Activated effector memory CD4-positive, alpha-beta T cell treated with Interleukin-2 at 50 U/mL for 16 hours (primary cell): ENCODE measurements around the gene SLC28A1.
"Not testable (repeated sequence)": the region's sequence is repeated elsewhere in the genome, so short reads cannot be mapped to it uniquely, and the experiment has no call there.

ENCODE experiments used
- DNase-seq: peaks from one replicate; pipeline ENCODE4 v3.0.0-alpha.2; 2020

SLC28A1 gene

GRCh38 chr15:84863565-84864443 lies 20.7 kb upstream of the SLC28A1 start:
- no peak for DNase-seq

- no peak for DNase-seq
These were observed 20.0 kb upstream of the SLC28A1 start for GRCh38 chr15:84864444-84864795.

DNA sequence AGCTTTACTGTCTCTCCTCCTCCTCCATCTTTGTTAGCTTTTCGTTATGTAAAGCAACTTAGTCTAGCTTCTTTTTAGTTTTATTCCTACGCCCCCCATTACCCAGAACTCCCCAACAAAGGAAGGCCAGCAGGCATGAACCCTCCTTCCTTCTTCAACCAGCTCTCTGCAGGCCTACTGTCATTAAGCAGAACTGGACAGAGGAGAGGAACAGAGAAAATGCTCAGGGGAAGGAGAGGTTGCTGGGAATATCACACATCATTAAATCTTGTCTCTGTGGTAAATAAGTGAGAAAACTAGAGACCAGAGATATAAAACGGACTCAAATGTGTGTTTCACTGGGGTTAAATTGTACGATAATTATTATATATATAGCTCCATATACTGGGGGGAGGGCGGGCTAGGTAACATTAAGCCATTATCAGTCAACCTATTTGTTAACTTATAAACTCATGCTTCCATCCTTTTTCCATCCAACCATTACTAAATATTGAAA lies 19.3 kb upstream of the SLC28A1 start:
- DNase-seq = no peak

- no peak for DNase-seq
These were observed 16.2 kb upstream of the SLC28A1 start for GRCh38 chr15:84868037-84868880.

DNA sequence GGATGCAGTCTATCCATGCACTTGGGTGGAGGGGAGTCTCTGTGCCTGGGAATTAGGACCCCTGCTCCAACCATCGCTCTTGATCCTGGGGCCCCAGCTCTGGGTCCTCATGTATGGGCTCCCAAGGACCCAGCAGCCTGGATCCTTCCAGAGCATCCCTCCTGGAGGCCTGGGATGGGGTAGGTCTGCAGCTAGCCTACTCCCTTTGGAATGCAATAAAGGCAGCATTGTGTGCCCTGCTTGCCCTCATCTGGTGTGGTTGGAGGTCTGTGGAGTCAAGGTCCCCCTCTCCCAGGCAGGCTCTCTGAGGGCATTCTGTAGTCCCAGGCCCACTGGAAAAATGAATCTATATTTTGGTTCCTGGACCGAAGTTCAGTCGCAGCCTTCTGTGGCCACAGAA lies 15.0 kb upstream of the SLC28A1 start:
- no peak for DNase-seq

DNA sequence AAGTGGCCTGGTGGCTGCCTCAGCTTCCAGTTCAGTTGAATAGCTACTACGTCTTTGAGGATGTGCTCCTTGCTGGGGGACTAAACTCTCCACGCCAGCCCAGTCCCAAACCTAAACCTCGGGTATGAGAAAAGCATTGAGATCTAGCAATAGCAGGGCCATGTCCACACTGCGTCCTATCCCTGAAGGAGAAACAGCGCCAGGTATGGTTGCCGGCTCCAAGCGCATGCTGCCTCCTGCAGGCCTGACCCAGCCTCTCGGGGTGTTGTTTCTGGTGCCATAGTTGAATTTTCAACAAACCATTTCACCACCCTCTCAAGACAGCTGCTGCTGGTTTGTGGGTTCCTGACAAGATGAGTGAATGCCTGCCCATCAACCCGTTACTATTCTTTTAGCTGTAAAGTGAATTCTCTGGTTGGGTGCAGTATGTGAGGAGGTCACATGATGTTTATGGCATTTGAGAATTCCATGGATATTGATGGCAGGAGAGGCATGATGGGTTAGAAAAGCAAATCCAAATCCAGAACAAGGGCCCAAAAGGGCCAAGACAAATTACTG lies 13.0 kb upstream of the SLC28A1 start:
- DNase-seq = no peak

DNA sequence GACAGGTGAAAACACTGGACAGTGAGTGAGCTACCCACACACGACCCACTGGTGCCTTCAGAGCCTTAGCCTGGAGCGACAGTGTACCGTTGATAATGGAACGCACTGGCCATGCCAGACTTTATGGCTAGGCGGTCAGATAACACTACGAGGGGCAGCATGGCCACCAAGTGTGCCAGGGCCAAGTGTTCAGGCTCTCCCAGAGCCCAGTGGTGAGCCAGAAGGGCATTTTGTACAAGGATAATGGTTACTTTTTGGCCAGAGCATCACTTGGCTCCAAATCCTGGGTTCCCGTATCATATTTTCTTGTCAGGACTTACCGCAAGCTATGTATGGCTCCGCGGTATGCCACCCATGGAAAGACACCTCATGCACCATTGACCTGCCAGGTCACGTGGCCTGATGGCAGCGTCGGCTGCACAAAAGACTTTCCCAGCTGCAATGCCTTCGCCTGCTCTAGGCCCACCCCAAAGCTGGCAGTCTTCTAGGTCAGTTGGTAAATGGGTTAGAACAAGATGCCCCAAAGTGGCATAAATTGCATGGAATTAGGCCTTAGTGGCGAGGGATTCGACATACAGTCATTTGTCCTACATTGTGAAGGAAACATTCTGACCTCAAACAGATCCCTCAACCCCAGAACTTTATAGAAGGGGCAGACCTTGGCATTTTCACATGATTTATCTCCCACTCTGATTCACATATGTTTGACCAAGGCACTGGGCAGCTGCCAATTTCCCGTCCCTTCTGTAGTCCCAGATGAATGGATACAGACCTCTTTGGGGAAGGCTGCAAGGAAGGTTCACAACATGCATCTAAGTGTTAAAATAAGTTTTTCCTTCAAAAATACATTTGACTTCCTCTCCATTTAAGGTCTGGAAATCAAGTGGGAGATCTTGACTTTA lies 12.2 kb upstream of the SLC28A1 start:
- no peak for DNase-seq

DNA sequence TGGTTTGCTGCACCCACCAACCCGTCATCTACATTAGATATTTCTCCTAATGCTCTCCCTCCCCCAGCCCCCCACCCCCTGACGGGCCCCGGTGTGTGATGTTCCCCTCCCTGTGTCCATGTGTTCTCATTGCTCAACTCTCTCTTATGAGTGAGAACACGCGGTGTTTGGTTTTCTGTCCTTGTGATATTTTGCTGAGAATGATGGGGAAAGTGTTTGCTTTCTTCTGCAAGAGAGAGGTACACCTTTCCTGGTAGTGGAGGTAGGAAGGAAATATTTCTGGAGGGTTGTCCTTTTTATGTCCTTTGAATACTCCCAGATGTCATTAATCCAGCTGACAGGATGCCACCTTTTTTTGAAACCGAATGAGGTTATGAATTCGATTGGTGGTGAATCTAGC lies 10.5 kb upstream of the SLC28A1 start:
- DNase-seq = no peak

DNA sequence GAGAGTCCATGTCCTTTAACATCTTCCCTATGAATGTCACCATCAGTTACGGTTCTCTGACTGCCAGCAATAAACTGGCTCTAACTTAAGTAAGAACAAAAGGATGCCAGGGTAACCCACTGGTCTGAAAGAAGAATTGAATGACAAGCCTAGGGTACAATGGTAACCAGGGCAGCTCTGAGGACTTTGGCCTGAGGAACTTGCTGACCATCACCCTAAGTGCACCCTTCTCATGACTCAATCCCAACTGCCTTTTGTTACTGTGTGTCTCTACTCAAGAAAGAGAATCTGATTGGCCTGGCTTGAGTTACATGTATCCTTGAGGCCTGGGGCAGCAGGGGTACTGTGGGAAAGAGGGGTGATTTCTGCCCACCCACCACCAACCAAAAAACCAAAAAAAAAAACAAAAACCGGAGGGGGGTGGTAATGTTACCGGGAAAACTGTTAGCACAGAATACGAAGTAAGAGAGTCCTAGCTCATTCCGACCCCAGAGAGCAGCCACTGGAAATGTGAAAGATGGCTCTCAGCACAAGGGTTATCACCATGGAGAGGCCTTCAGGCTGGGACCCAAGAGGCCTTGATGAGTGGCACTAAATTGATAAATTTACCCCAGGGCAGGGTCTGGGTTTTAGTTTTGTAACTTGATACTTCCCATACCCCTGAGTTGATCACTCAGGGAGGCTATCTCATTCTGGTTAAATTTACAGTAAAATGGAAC lies 9.3 kb upstream of the SLC28A1 start:
- DNase-seq = no peak

- no peak for DNase-seq
These were observed 8.2 kb upstream of the SLC28A1 start for GRCh38 chr15:84876269-84876668.

- not testable (repeated sequence) for DNase-seq
These were observed 6.8 kb upstream of the SLC28A1 start for GRCh38 chr15:84877701-84878100.

DNA sequence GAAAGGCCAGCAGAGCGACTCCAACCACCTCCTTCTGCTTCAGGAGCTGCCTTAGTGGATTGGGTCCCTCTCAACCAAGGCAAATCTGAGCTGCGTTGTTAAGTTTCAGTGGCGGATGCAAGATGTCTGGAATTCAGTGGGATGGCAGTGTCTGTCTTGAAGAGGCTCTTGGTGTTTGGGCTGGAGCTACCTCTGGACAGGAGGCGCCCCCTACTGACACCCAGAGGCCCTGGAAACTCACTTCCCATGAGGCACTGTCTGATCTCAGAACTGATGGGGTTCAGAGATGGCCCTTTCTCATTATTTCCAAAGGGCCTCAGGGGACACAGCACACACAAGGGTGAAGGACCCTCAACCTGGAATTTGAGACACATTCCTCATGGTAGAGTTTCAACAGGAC lies 6.0 kb upstream of the SLC28A1 start:
- peak; percentile 37 for DNase-seq

- no peak for DNase-seq
These were observed 5.2 kb upstream of the SLC28A1 start for GRCh38 chr15:84879088-84879780.

DNA sequence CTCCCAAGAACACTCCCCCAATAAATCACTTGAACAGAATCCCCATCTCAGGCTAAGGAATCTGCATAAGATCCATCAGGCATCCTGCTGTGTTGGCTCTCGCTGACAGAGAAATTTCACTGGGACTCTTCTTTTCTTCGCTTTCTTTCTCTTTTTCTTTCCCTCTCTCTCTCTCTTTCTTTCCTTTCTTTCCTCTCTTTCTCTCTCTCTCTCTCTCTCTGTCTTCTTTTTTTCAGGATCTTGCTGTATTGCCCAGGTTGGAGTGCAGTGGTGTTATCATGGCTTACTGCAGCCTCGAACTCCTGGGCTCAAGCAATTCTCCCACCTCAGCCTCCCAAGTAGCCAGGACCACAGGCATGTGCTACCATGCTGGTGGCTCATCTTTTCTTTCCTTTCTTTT lies 4.5 kb upstream of the SLC28A1 start:
- no peak for DNase-seq

GRCh38 chr15:84880822-84881519 lies 3.5 kb upstream of the SLC28A1 start:
- no peak for DNase-seq

DNA sequence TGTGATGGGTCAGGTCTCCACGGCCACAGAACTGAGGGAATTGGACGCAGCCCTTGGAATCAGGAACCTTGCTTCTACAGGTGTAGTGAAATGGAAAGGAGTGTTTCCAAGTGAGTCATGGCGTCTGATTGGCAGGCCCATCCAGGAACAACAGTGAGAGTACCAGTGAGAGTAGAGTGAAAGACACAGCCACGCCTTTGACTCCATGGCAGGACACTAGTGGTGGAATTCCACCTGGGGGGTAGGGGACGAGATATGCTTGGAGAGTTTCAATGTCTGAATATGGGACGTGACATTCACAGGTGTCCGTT lies 3.0 kb upstream of the SLC28A1 start:
- DNase-seq = no peak

- no peak for DNase-seq
These were observed 996 bp upstream of the SLC28A1 start for GRCh38 chr15:84883466-84883865.

- DNase-seq = no peak
These were observed 1.3 kb downstream of the SLC28A1 start for GRCh38 chr15:84885801-84886200.

DNA sequence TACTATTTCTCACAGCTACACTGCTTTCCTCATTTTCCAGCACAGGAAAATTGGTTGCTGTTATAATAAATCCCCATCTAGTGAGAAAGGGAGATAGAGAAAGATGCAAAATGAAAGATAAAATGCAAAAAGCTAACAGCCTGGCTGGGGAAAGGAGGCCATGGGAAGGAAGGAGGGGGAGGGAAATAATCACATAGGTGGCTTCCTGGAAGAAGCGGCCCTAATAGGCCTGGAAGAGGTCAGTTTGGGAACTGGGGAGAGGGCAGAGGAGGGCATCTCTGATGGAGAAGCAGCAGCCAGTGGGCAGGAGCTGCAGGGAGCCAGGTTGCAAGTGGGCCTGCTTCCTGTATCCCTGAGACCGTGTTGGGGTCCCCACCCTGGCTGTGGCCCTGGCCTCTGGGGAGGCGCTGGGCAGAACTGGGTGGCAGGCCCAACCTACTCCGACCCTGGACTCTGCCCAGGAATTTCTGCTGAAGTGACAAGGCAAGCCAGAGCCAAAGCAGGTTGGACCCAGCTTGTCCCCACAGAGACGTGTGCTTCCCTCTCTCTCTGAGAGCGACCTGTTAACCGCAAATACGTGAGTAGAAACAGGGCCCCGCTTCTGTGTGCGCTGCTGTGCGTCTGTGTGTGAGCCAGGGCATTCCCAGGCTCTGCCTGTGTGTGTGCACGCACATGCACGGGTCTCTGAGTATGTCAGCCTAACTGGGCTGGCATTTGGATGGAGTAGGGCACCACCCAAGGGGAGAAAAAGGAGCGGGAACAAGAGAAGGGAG lies 1.9 kb downstream of the SLC28A1 start:
- no peak for DNase-seq

GRCh38 chr15:84886984-84887299 lies 2.5 kb downstream of the SLC28A1 start:
- DNase-seq = no peak
